SU-DHL-6 (cell line): ENCODE results near the gene COQ10B.

Source experiments
- H2AFZ ChIP-seq: fragments of 200-600 bp; sonication (generic); 2 replicates; pipeline ENCODE4 v1.6.1; 2014; ENCODE audit warnings: low read depth, mild to moderate bottlenecking, moderate library complexity, mixed read lengths, antibody characterized with exemption, low read length; ENCODE audit not compliant: severe bottlenecking
- H3F3A ChIP-seq: fragments of 200-600 bp; shearing (Covaris generic); 2 replicates; pipeline ENCODE4 v1.6.0; 2016; ENCODE audit warnings: antibody characterized with exemption, mild to moderate bottlenecking; ENCODE audit not compliant: insufficient read depth
- H3K27ac ChIP-seq: fragments of 200-600 bp; sonication (generic); 2 replicates; pipeline ENCODE4 v1.5.1; 2016; ENCODE audit warnings: low read depth, mild to moderate bottlenecking, low read length, moderate library complexity, mixed read lengths
- H3K27me3 ChIP-seq: fragments of 200-600 bp; sonication (generic), shearing (Covaris generic); 2 replicates; pipeline ENCODE4 v1.6.0; 2014; ENCODE audit warnings: mild to moderate bottlenecking, low read length
- H3K36me3 ChIP-seq: fragments of 200-600 bp; sonication (generic); 2 replicates; pipeline ENCODE4 v1.6.1; 2014; ENCODE audit warnings: mild to moderate bottlenecking, low read length, mixed read lengths
- H3K4me2 ChIP-seq: fragments of 300-600, 200-600 bp; shearing (Covaris generic), sonication (generic); 2 replicates; pipeline ENCODE4 v1.6.0; 2014; ENCODE audit warnings: low read length, low read depth, mild to moderate bottlenecking; ENCODE audit not compliant: poor library complexity, severe bottlenecking
- H3K4me3 ChIP-seq: fragments of 200-600 bp; sonication (generic); 2 replicates; pipeline ENCODE4 v1.5.1; 2014; ENCODE audit warnings: antibody characterized with exemption, low read length, mild to moderate bottlenecking, mixed read lengths; ENCODE audit not compliant: insufficient read depth, poor library complexity, severe bottlenecking
- H3K79me2 ChIP-seq: fragments of 200-600 bp; sonication (generic); 2 replicates; pipeline ENCODE4 v1.6.1; 2014; ENCODE audit warnings: mild to moderate bottlenecking, low read length, moderate library complexity; ENCODE audit not compliant: insufficient read depth
- H3K9ac ChIP-seq: fragments of 200-600 bp; sonication (generic); 2 replicates; pipeline ENCODE4 v1.7.0; 2014; ENCODE audit warnings: mild to moderate bottlenecking, low read length
- H3K9me2 ChIP-seq: fragments of 200-600 bp; sonication (generic); replicated peaks from 2 replicates; pipeline ENCODE4 v1.6.1; 2014; ENCODE audit warnings: low read length; ENCODE audit not compliant: insufficient read depth
- H3K9me3 ChIP-seq: fragments of 200-600 bp; sonication (generic); 2 replicates; pipeline ENCODE4 v1.6.1; 2014; ENCODE audit warnings: low read length, mixed read lengths; ENCODE audit not compliant: insufficient read depth
- H4K20me1 ChIP-seq: fragments of 200-600 bp; sonication (generic); 2 replicates; pipeline ENCODE4 v1.6.1; 2014; ENCODE audit warnings: low read depth, mild to moderate bottlenecking, antibody characterized with exemption, low read length, moderate library complexity, mixed read lengths
- CTCF ChIP-seq: fragments of 200-600 bp; sonication (generic); IDR thresholded peaks from one replicate; pipeline ENCODE4 v1.5.1; 2017; ENCODE audit warnings: antibody characterized with exemption, mild to moderate bottlenecking, low read length, moderate library complexity; ENCODE audit not compliant: insufficient read depth, poor library complexity, severe bottlenecking
- EZH2phosphoT487 ChIP-seq: fragments of 200-600 bp; sonication (generic), shearing (Covaris generic); conservative IDR thresholded peaks from 2 replicates; pipeline ENCODE4 v1.6.1; 2018; ENCODE audit warnings: mild to moderate bottlenecking, antibody characterized with exemption, low read length, moderate library complexity, mixed read lengths

Gene COQ10B

GRCh38 chr2:197506658-197507057 is 53.3 kb downstream of the COQ10B start:
- Histone ChIP-seq H3K27ac (no peak overlapping the region), H3K79me2 (peaks cover 30% of the 10 kb centered on the region), H2AFZ (no peak overlapping the region), H3K4me2 (no peak overlapping the region), H3K9me2 (no peaks in the 10 kb centered on the region), H3K9me3 (no peaks in the 10 kb centered on the region), H3K4me3 (no peak overlapping the region), H4K20me1 (no peaks in the 10 kb centered on the region), H3F3A (peaks cover 39% of the 10 kb centered on the region), H3K36me3 (peaks cover 21% of the 10 kb centered on the region), H3K27me3 (no peaks in the 10 kb centered on the region), H3K9ac (no peak overlapping the region)
- TF ChIP-seq CTCF: no peak
- TF ChIP-seq EZH2phosphoT487: no peak

- Histone ChIP-seq H3K79me2 (peaks cover 39% of the 10 kb centered on the region), H3K9me3 (no peaks in the 10 kb centered on the region), H3K4me2 (no peak overlapping the region), H2AFZ (no peak overlapping the region), H3K4me3 (no peak overlapping the region), H3K9me2 (no peaks in the 10 kb centered on the region), H3F3A (peaks cover 22% of the 10 kb centered on the region), H3K27me3 (no peaks in the 10 kb centered on the region), H3K36me3 (no peaks in the 10 kb centered on the region; the same call in 1 of the 2 replicates), H3K9ac (no peak overlapping the region), H4K20me1 (0 out of 2 replicates have a peak, but pooled peaks cover 3% of the 10 kb centered on the region), H3K27ac (no peak overlapping the region)
- TF ChIP-seq EZH2phosphoT487 (no peak), CTCF (no peak)
Measured at GRCh38 chr2:197513915-197514314, 60.6 kb downstream of the COQ10B start.

GRCh38 chr2:197514754-197515153 is 61.4 kb downstream of the COQ10B start:
- H3K27me3 ChIP-seq: no peaks in the 10 kb centered on the region
- no peak for TF ChIP-seq EZH2phosphoT487
- H3K9me3 ChIP-seq: no peaks in the 10 kb centered on the region
- H3K9ac ChIP-seq: peak overlapping the region; percentile 73
- H3K36me3 ChIP-seq: no peaks in the 10 kb centered on the region
- peak overlapping the region; percentile 81 for H3K4me3 ChIP-seq
- H4K20me1 ChIP-seq: 0 out of 2 replicates have a peak, but pooled peaks cover 6% of the 10 kb centered on the region
- H3F3A ChIP-seq: peaks cover 22% of the 10 kb centered on the region
- H3K27ac ChIP-seq: peak overlapping the region; percentile 89
- H3K79me2 ChIP-seq: peaks cover 47% of the 10 kb centered on the region
- no peaks in the 10 kb centered on the region for H3K9me2 ChIP-seq
- peak overlapping the region; percentile 70 for H2AFZ ChIP-seq
- H3K4me2 ChIP-seq: peak overlapping the region; percentile 90

- H3K27ac ChIP-seq: peak overlapping the region; percentile 89
- H3K9me3 ChIP-seq: no peaks in the 10 kb centered on the region
- H3F3A ChIP-seq: peaks cover 22% of the 10 kb centered on the region
- H3K27me3 ChIP-seq: no peaks in the 10 kb centered on the region
- peak overlapping the region; percentile 90 for H3K4me2 ChIP-seq
- no peak for TF ChIP-seq EZH2phosphoT487
- TF ChIP-seq CTCF: no peak
- peaks cover 53% of the 10 kb centered on the region for H3K79me2 ChIP-seq
- H4K20me1 ChIP-seq: 0 out of 2 replicates have a peak, but pooled peaks cover 6% of the 10 kb centered on the region
- no peaks in the 10 kb centered on the region for H3K9me2 ChIP-seq
- peak overlapping the region; percentile 81 for H3K4me3 ChIP-seq
- H3K36me3 ChIP-seq: peaks cover 3% of the 10 kb centered on the region; the same call in 1 of the 2 replicates
- peak overlapping the region; percentile 73 for H3K9ac ChIP-seq
- peak overlapping the region; percentile 70 for H2AFZ ChIP-seq
Measured at GRCh38 chr2:197515315-197515738, 62.0 kb downstream of the COQ10B start.
